ENCODE data around the gene DLK2. TPM values are rescaled to one million over a fixed set of nuclear protein-coding genes. Genes with fewer than 3 reads are reported as not detected.

DLK2 gene
- total and polyA plus RNA-seq, 9 donors = 1.7 to 3.5 (median 2.3) TPM

DNA sequence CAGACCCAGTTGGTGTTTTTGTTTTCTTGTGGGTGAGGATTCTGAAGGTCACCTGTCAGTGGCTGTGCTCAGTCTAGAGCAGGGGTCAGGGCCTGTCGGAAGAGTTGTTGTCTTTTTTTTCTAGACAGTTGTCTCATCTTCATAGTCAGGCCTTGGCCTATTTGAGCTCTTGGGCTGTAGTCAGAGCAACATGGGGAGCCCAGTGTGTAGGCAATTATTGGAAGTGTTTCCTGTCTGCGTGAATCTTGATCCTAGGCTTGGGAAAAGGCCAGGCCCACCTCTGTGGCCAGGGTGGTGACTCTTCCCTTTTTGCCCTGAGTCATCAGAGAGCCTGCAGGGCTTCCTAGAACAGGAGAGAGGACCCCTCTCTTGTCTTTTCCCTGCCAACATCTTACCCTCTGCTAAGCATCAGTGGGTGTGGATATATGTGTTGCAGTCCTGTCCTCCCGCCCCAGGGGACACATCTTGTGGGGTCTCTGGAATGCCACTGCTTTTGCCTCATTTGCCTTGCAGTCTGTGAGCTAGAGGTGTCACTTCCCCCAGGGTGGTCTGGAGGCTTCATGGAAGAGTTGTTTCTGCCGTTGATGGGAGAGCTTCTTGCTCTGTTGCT, 33.4 kb upstream of the DLK2 start:
- Histone ChIP-seq H3K27ac (ENCODE audit: low read length) (peak overlapping the region; percentile 81), H3K4me3 (ENCODE audit: low read length) (no peak overlapping the region)

DNA sequence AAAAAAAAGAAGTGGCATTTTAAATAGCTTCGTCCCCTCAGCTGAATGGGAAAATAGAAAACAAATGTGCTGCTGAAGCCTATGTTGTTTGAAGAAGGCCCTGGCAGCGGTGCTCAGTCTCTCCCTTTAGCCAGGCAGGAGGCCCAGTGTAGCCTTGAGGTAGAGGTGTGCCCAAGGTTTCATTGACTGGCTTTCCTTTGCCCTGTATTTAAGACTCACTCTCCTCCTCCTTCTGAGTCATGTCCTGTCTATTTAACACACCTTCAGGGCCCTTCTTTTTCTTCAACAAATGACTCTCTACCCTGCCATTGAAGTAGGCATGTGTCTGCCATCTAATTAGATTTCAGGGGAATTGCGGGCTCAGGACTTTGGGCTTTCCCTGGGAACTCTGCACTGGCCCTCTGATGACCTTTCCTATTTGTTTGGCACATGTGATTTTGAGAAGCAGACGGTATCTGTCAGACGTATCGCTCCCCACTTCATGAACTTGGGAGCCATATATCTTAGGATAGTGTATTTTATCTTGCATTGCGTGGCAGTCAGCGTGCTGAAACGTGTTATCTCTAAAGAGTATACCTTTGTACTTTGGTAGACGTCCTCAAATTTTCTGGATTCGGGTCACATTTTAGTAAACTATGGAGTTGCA, 26.4 kb upstream of the DLK2 start:
- H3K4me1 ChIP-seq (ENCODE audit: control insufficient read depth, insufficient read depth, low read length) = peaks cover 9% of the 10 kb centered on the region
- 88% methylated on average over 3 of the region's 11 CpGs for WGBS (ENCODE audit: insufficient coverage)
- DNase-seq = no peak
- H3K9me3 ChIP-seq (replicated peaks; ENCODE audit: control insufficient read depth, low read depth, low read length) = no peaks in the 10 kb centered on the region
- H3K27ac ChIP-seq (ENCODE audit: low read length) = no peak overlapping the region
- H3K36me3 ChIP-seq (ENCODE audit: control insufficient read depth, insufficient read depth, low read length) = peaks cover 4% of the 10 kb centered on the region
- no peaks in the 10 kb centered on the region for H3K27me3 ChIP-seq (ENCODE audit: control insufficient read depth, insufficient read depth, low read length)
- no peak overlapping the region for H3K4me3 ChIP-seq (ENCODE audit: low read length)

More for the DNA sequence above, 33.4 kb upstream of the DLK2 start:
- Histone ChIP-seq H3K9me3 (replicated peaks; ENCODE audit: control insufficient read depth, low read depth, low read length) (no peaks in the 10 kb centered on the region), H3K36me3 (ENCODE audit: control insufficient read depth, insufficient read depth, low read length) (peaks cover 14% of the 10 kb centered on the region), H3K4me1 (ENCODE audit: control insufficient read depth, insufficient read depth, low read length) (peaks cover 21% of the 10 kb centered on the region), H3K27me3 (ENCODE audit: control insufficient read depth, insufficient read depth, low read length) (no peaks in the 10 kb centered on the region)
- no peak for DNase-seq
- WGBS (ENCODE audit: insufficient coverage) = 100% methylated on average over 1 of the region's 4 CpGs

DNA sequence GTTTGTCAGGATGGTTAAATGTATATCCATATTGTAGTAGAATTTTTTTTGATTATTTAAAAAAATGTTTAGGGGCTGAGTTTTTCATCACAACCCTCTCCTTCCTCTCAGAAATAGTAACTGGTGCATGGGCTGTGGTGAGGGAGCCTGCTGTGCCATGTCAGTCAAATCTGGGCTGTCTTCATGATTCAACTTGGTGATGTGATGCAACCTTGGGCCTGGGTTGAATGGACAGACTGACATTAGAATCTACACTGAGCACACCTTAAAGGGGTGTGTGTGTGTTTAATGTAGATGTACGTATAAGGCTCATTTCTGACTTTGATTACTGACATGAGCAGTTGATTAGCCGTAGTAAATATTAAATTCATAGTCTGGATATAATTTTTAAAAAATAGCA, 25.7 kb upstream of the DLK2 start:
- Histone ChIP-seq H3K4me1 (ENCODE audit: control insufficient read depth, insufficient read depth, low read length) (peaks cover 9% of the 10 kb centered on the region), H3K27me3 (ENCODE audit: control insufficient read depth, insufficient read depth, low read length) (no peaks in the 10 kb centered on the region), H3K4me3 (ENCODE audit: low read length) (no peak overlapping the region), H3K9me3 (replicated peaks; ENCODE audit: control insufficient read depth, low read depth, low read length) (no peaks in the 10 kb centered on the region), H3K27ac (ENCODE audit: low read length) (no peak overlapping the region), H3K36me3 (ENCODE audit: control insufficient read depth, insufficient read depth, low read length) (peaks cover 2% of the 10 kb centered on the region)
- DNase-seq = no peak
- no CpG with 5 or more reads among the region's 2 CpGs for WGBS (ENCODE audit: insufficient coverage)

DNA sequence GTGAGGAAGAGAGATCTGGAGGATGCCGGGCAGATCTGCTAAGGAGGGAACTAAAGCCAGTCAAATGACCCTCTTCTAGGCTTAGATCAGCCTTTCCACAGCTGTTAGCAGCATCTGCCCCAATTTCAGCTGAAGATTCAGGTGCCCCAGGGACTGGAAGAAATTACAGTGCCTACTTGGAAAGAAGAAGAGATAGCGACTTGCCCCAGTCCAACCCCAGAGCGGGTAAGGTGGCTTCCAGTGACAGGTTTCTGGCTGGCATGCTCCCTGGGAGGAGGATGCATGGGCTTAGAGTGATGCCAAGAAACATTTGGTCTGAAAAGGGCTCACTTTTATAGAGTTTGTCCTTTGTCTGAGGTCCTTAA, 22.6 kb upstream of the DLK2 start:
- H3K27ac ChIP-seq (ENCODE audit: low read length) = peak overlapping the region; percentile 86
- WGBS (ENCODE audit: insufficient coverage) = 29% methylated on average over 3 of the region's 3 CpGs
- peaks cover 15% of the 10 kb centered on the region for H3K4me1 ChIP-seq (ENCODE audit: control insufficient read depth, insufficient read depth, low read length)
- peak overlapping the region; percentile 65 for H3K4me3 ChIP-seq (ENCODE audit: low read length)
- peaks cover 2% of the 10 kb centered on the region for H3K36me3 ChIP-seq (ENCODE audit: control insufficient read depth, insufficient read depth, low read length)
- no peaks in the 10 kb centered on the region for H3K27me3 ChIP-seq (ENCODE audit: control insufficient read depth, insufficient read depth, low read length)
- H3K9me3 ChIP-seq (replicated peaks; ENCODE audit: control insufficient read depth, low read depth, low read length) = no peaks in the 10 kb centered on the region
- DNase-seq = no peak

DNA sequence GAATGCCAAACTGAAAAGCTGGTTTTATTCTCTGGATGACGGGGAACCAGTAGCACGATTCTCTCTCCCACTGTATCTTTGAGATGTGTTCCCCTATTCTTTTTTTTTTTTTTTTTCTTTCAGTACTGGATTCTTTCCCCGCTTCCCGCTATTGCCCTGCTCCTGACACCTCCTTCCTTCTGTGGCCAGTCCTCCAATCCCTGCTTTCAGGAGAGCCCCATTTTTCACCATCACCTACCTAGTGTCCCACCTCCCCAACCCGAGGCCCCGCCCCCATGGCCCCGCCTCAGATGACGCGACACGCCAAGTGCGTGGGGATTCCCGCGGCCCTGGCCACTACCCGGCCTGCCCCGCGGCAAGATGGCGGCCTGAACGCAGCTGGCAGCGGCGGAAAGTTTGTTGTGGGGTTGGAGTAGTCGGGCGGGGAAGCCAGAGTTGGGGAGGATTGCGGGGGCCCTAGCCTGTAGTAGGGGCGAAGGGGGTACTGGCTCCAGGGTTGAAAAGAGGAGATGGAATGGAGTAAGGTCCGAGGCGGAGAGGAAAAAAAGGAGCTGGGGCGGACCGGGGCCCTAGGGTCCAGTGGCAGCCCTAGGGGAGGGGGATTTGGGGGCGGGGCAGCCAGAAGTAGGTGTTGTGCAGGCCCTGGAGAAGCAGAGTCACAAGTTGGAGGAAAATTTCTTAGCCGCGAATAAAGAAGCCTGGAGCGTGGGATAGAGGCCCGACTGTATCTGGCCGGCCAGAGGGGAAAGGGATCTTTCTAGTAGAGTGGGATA, 22.1 kb upstream of the DLK2 start, which contains the start of gene TJAP1:
TJAP1 (plus strand) TSS at position 336 of the 773 bp plus-strand sequence. CDS start 21,432 bp downstream, outside the sequence.
- Histone ChIP-seq H3K27me3 (ENCODE audit: control insufficient read depth, insufficient read depth, low read length) (no peaks in the 10 kb centered on the region), H3K4me3 (ENCODE audit: low read length) (peak within 1 kb of the TSS; percentile 65), H3K27ac (ENCODE audit: low read length) (peak within 1 kb of the TSS; percentile 86), H3K36me3 (ENCODE audit: control insufficient read depth, insufficient read depth, low read length) (peaks cover 2% of the 10 kb centered on the region), H3K4me1 (ENCODE audit: control insufficient read depth, insufficient read depth, low read length) (peaks cover 15% of the 10 kb centered on the region), H3K9me3 (replicated peaks; ENCODE audit: control insufficient read depth, low read depth, low read length) (no peaks in the 10 kb centered on the region)
- peak; percentile 94 for DNase-seq
- WGBS (ENCODE audit: insufficient coverage) = under 1% methylated on average over 32 of the region's 34 CpGs

GRCh38 chr6:43476746-43477145, 21.4 kb upstream of the DLK2 start:
- Histone ChIP-seq H3K27me3 (ENCODE audit: control insufficient read depth, insufficient read depth, low read length) (peaks cover under 1% of the 10 kb centered on the region), H3K27ac (ENCODE audit: low read length) (peak overlapping the region; percentile 57), H3K9me3 (replicated peaks; ENCODE audit: control insufficient read depth, low read depth, low read length) (no peaks in the 10 kb centered on the region), H3K4me3 (ENCODE audit: low read length) (no peak overlapping the region), H3K4me1 (ENCODE audit: control insufficient read depth, insufficient read depth, low read length) (peaks cover 15% of the 10 kb centered on the region), H3K36me3 (ENCODE audit: control insufficient read depth, insufficient read depth, low read length) (peaks cover 2% of the 10 kb centered on the region)
- no peak for DNase-seq
- WGBS (ENCODE audit: insufficient coverage) = 61% methylated on average over 2 of the region's 2 CpGs

DNA sequence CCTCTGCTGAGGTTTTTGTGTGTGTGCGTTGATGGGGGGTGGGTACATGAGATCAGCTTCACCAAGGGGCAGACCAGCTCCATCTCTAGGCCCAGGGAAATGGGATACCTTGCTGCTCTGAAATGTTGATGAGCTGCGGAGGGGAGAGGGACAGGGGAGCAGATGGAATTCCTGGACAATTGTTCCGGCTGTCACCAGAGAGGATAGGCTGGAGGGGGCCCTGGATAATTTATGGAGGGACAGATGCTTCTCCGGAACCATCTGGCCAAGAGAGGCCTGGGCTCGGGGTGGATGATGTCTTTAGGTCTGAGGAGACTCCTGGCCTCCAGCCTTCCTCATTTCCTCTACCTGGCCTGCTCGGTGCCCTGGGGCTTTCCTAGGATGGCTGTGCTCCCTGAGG, 20.2 kb upstream of the DLK2 start:
- Histone ChIP-seq H3K27me3 (ENCODE audit: control insufficient read depth, insufficient read depth, low read length) (peaks cover 2% of the 10 kb centered on the region), H3K4me1 (ENCODE audit: control insufficient read depth, insufficient read depth, low read length) (peaks cover 15% of the 10 kb centered on the region), H3K4me3 (ENCODE audit: low read length) (no peak overlapping the region), H3K36me3 (ENCODE audit: control insufficient read depth, insufficient read depth, low read length) (peaks cover 2% of the 10 kb centered on the region), H3K27ac (ENCODE audit: low read length) (no peak overlapping the region), H3K9me3 (replicated peaks; ENCODE audit: control insufficient read depth, low read depth, low read length) (no peaks in the 10 kb centered on the region)
- DNase-seq = peak; percentile 60
- WGBS (ENCODE audit: insufficient coverage) = 62% methylated on average over 3 of the region's 6 CpGs

- WGBS (ENCODE audit: insufficient coverage) = no CpG with 5 or more reads among the region's 4 CpGs
- no peak overlapping the region for H3K27ac ChIP-seq (ENCODE audit: low read length)
- DNase-seq = no peak
Observed at GRCh38 chr6:43472515-43472914, 17.2 kb upstream of the DLK2 start.

DNA sequence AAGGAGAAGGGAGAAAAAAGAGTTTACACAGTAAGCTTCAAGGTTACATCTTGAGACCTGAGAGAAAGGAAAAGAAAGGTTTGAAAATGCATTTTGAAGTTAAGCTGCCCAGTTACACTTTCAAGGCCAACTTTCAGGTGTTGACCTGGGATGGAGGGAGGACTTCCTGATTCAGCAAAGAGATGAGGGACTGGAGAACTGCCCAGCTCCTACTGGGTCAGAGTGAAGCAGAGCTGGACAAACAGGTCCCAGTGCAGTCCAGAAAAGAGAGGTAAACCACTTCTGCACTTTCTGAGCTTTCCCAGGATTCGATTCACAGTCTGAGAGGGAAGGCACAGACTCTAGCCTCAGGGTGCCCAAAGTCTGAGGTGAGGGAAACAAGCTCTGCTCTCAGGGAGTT, 16.1 kb upstream of the DLK2 start:
- Histone ChIP-seq H3K36me3 (ENCODE audit: control insufficient read depth, insufficient read depth, low read length) (no peaks in the 10 kb centered on the region), H3K4me3 (ENCODE audit: low read length) (no peak overlapping the region), H3K9me3 (replicated peaks; ENCODE audit: control insufficient read depth, low read depth, low read length) (no peaks in the 10 kb centered on the region), H3K27me3 (ENCODE audit: control insufficient read depth, insufficient read depth, low read length) (peaks cover 6% of the 10 kb centered on the region), H3K4me1 (ENCODE audit: control insufficient read depth, insufficient read depth, low read length) (peaks cover 6% of the 10 kb centered on the region), H3K27ac (ENCODE audit: low read length) (no peak overlapping the region)
- DNase-seq = no peak
- 43% methylated on average over 1 of the region's 1 CpG for WGBS (ENCODE audit: insufficient coverage)

More at GRCh38 chr6:43472515-43472914, 17.2 kb upstream of the DLK2 start:
- H3K27me3 ChIP-seq (ENCODE audit: control insufficient read depth, insufficient read depth, low read length) = peaks cover 4% of the 10 kb centered on the region
- no peaks in the 10 kb centered on the region for H3K36me3 ChIP-seq (ENCODE audit: control insufficient read depth, insufficient read depth, low read length)
- H3K4me1 ChIP-seq (ENCODE audit: control insufficient read depth, insufficient read depth, low read length) = peaks cover 6% of the 10 kb centered on the region
- H3K4me3 ChIP-seq (ENCODE audit: low read length) = no peak overlapping the region
- H3K9me3 ChIP-seq (replicated peaks; ENCODE audit: control insufficient read depth, low read depth, low read length) = no peaks in the 10 kb centered on the region

GRCh38 chr6:43469947-43470346, 14.6 kb upstream of the DLK2 start:
- Histone ChIP-seq H3K4me3 (ENCODE audit: low read length) (no peak overlapping the region), H3K4me1 (ENCODE audit: control insufficient read depth, insufficient read depth, low read length) (no peaks in the 10 kb centered on the region), H3K36me3 (ENCODE audit: control insufficient read depth, insufficient read depth, low read length) (no peaks in the 10 kb centered on the region), H3K27ac (ENCODE audit: low read length) (no peak overlapping the region), H3K9me3 (replicated peaks; ENCODE audit: control insufficient read depth, low read depth, low read length) (no peaks in the 10 kb centered on the region), H3K27me3 (ENCODE audit: control insufficient read depth, insufficient read depth, low read length) (peaks cover 6% of the 10 kb centered on the region)
- DNase-seq = no peak
- no CpG with 5 or more reads among the region's 7 CpGs for WGBS (ENCODE audit: insufficient coverage)
